ENCODE results near the gene TEX22.

- TF ChIP-seq CTCF (IDR thresholded peaks at IDR 0.05) = no peak
- no peak for TF ChIP-seq POLR2A (IDR thresholded peaks at IDR 0.05)
These were observed 15.8 kb upstream of the TEX22 start for GRCh38 chr14:105382343-105383082.

All from esophagus squamous epithelium (tissue), 4 donors.